Measurements from ENCODE around the gene SUPT5H. TPM values are rescaled to one million over a fixed set of nuclear protein-coding genes. Genes with fewer than 3 reads are reported as not detected.

The SUPT5H gene
- total and polyA plus RNA-seq, 2 of the 8 experiments (the other 6 are each of a cell fraction or from before 2014, with no cell fraction given): 77.8 to 111 TPM

DNA sequence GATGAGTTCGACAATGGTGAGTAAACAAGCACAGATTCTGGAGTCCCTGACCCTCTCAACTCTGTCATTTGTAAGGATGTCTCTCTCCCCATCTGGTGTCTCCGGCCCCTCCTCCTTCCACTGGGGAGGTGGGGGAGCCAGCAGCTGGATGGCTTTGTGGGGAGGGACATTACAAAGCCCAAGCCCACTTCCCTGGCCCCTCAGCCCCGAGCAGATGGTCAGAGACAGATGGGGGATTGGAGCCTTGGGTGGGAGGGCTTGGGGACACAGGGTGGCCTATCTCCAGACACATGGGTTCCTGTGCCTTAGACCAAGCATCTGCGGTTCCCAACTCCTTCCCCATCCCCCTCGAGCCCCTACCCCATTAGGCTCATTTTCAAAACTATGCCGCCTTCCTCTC is 37.8 kb downstream of the SUPT5H start:
- H2AK5ac ChIP-seq (ENCODE audit: low read depth, low read length): no peak overlapping the region
- H3K9ac ChIP-seq (replicated peaks in 1 of 4; ENCODE audit: extremely low read depth in 1 of 4, low read depth in 3 of 4, low read length in 3 of 4): no peak overlapping the region
- 93% methylated on average over 5 of the region's 6 CpGs; no CpG with 5 or more reads in 1 of the 2 experiments for WGBS, 2 experiments (ENCODE audit: extremely low coverage in 1 of 2, insufficient coverage in 1 of 2, insufficient read length in 1 of 2, insufficient replicate concordance in 2 of 2, low coverage in 1 of 2, low lambda C conversion rate in 2 of 2, missing lambda C conversion rate in 1 of 2)

More for the DNA sequence above, 37.8 kb downstream of the SUPT5H start:
- Histone ChIP-seq H3K79me2 (ENCODE audit: control insufficient read depth in 1 of 2, insufficient read depth in 2 of 2, low read length in 2 of 2) (peaks cover 6 to 24% of the 10 kb centered on the region in 2 experiments; a peak in 3 of 4 replicates), H3K36me3 (ENCODE audit: control insufficient read depth in 2 of 4, insufficient read depth in 4 of 4, low read length in 3 of 4) (peaks cover 8 to 46% (median 26%) of the 10 kb centered on the region in 4 experiments), H3K56ac (replicated peaks; ENCODE audit: insufficient read length, low read depth, low read length) (no peak overlapping the region), H3K4me1 (replicated peaks in 1 of 4; ENCODE audit: control insufficient read depth in 3 of 4, insufficient read depth in 4 of 4, low read length in 3 of 4) (peaks cover 0 to 10% (median 4%) of the 10 kb centered on the region in 4 experiments; a peak in 5 of 7 replicates), H3K14ac (ENCODE audit: insufficient read length) (no peak overlapping the region), H2BK15ac (ENCODE audit: low read length) (no peak overlapping the region), H3K79me1 (ENCODE audit: low read depth, low read length) (peaks cover 4% of the 10 kb centered on the region), H4K20me1 (replicated peaks in 1 of 2; ENCODE audit: control insufficient read depth in 1 of 2, insufficient read depth in 2 of 2, low read length in 2 of 2) (peaks cover 7 to 9% of the 10 kb centered on the region in 2 experiments), H3K27me3 (replicated peaks in 1 of 4; ENCODE audit: control insufficient read depth in 3 of 4, extremely low read depth in 1 of 4, insufficient read depth in 3 of 4, low read length in 3 of 4) (no peaks in the 10 kb centered on the region), H2BK20ac (ENCODE audit: low read length) (no peak overlapping the region), H4K5ac (ENCODE audit: insufficient read length, low read depth, low read length) (no peak overlapping the region), H2BK5ac (ENCODE audit: low read depth, low read length) (no peak overlapping the region), H3K23me2 (ENCODE audit: low read depth, low read length) (peaks cover 5% of the 10 kb centered on the region), H3K4ac (replicated peaks; ENCODE audit: insufficient read length, low read depth, low read length) (no peak overlapping the region), H4K8ac (ENCODE audit: extremely low read depth, insufficient read depth, low read length) (no peak overlapping the region), H3K27ac (ENCODE audit: low read depth, low read length) (no peak overlapping the region), H2BK12ac (ENCODE audit: low read depth, low read length) (no peak overlapping the region), H2AFZ (ENCODE audit: low read length) (no peak overlapping the region), H3K18ac (ENCODE audit: extremely low read depth, low read length) (no peak overlapping the region), H3K4me2 (ENCODE audit: insufficient read depth in 1 of 2, low read depth in 2 of 2, low read length in 2 of 2) (no peak overlapping the region), H4K91ac (replicated peaks; ENCODE audit: insufficient read length, low read length) (no peak overlapping the region), H3K9me3 (ENCODE audit: insufficient read depth in 2 of 2, low read depth in 1 of 2, low read length in 1 of 2) (no peaks in the 10 kb centered on the region), H3K23ac (ENCODE audit: insufficient read length) (no peak overlapping the region), H3K4me3 (ENCODE audit: extremely low read depth in 1 of 4, insufficient read depth in 2 of 4, low read depth in 3 of 4, low read length in 4 of 4) (no peak overlapping the region), H2BK120ac (replicated peaks; ENCODE audit: low read depth, low read length) (no peak overlapping the region)
- no peak for FAIRE-seq
- DNase-seq (ENCODE audit: low read depth in 1 of 2, low spot score in 2 of 2): no peak
- TF ChIP-seq POLR2A (IDR thresholded peaks at IDR 0.05; ENCODE audit: control extremely low read depth in 1 of 2, low read depth in 2 of 2, low read length in 2 of 2): no peak
- TF ChIP-seq BCL11A (IDR thresholded peaks at IDR 0.05; ENCODE audit: low read depth in 2 of 2, low read length in 2 of 2): no peak
- TF ChIP-seq, protein P1, sequence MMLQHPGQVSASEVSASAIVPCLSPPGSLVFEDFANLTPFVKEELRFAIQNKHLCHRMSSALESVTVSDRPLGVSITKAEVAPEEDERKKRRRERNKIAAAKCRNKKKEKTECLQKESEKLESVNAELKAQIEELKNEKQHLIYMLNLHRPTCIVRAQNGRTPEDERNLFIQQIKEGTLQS (IDR thresholded peaks at IDR 0.05; ENCODE audit: insufficient read depth, low read depth, low read length): no peak
- no peak for TF ChIP-seq YY1 (IDR thresholded peaks at IDR 0.05; ENCODE audit: low read depth, low read length)
- TF ChIP-seq CEBPB (IDR thresholded peaks at IDR 0.05; ENCODE audit: low read depth, low read length): no peak
- TF ChIP-seq EP300 (IDR thresholded peaks at IDR 0.05; ENCODE audit: borderline replicate concordance in 1 of 2, low read depth in 2 of 2, low read length in 2 of 2): no peak
- no peak for TF ChIP-seq CHD2 (IDR thresholded peaks at IDR 0.05; ENCODE audit: low read length)
- no peak for TF ChIP-seq SP1 (IDR thresholded peaks at IDR 0.05; ENCODE audit: low read depth, low read length)
- ChIA-PET POLR2A (ENCODE audit: partially characterized antibody) (interaction anchor here (1.3 to 8.3 kb wide), 4 partner anchors 12 to 55 kb away, joined by 3 to 96 read pairs (median 10); partner anchors contain the start of gene DLL3), CTCF (ENCODE audit: partially characterized antibody) (interaction anchor here (0.9 to 1.8 kb wide), 2 partner anchors 9 to 31 kb away, joined by 4 read pairs; partner anchors contain the start of gene SELENOV)

Measured in H1 (cell line).